HEK293 (cell line): Measurements from ENCODE around the gene CEP295NL.
A peak's percentile ranks its signal among the peaks of the same experiment; 100 is the strongest.

ENCODE experiments used
- CTCF ChIA-PET: fragments of 350-600 bp; formaldehyde crosslinking; extraction: SDS; loops from one replicate; lab custom pipeline; 2021; ENCODE audit warnings: antibody characterized with exemption; lab: Yijun Ruan, JAX
- POLR2A ChIA-PET: fragments of 300-600 bp; formaldehyde crosslinking; extraction: SDS; loops from one replicate; lab custom pipeline; 2020; ENCODE audit warnings: antibody characterized with exemption, inconsistent platforms; lab: Yijun Ruan, JAX
- H3K27ac ChIP-seq: fragments of 200-500 bp; sonication (Bioruptor generic); 2 replicates; pipeline ENCODE4 v1.5.1; 2014; ENCODE audit warnings: low read depth, low read length, control low read depth, inconsistent platforms; ENCODE audit errors: extremely low read depth
- H3K36me3 ChIP-seq, 2 experiments: fragments of 200-500 bp in 1 of 2; sonication (Bioruptor generic) in 1 of 2; 1 replicate in 1 of 2; 2 replicates in 1 of 2; pipeline ENCODE4 v1.5.1; 2014 to 2017; ENCODE audit warnings: inconsistent platforms in 2 of 2, low read length in 2 of 2; ENCODE audit not compliant: control insufficient read depth in 2 of 2, insufficient read depth in 1 of 2
- H3K4me1 ChIP-seq: fragments of 200-500 bp; sonication (Bioruptor generic); 2 replicates; pipeline ENCODE4 v1.5.1; 2014; ENCODE audit warnings: mild to moderate bottlenecking, low read length, inconsistent platforms; ENCODE audit not compliant: control insufficient read depth, insufficient read depth
- H3K4me3 ChIP-seq: 2 replicates; pipeline ENCODE4 v1.5.1; 2011; ENCODE audit warnings: low read depth, mild to moderate bottlenecking, control low read depth, low read length, moderate library complexity
- H3K9me3 ChIP-seq: fragments of 200-500 bp; sonication (Bioruptor generic); 2 replicates; pipeline ENCODE4 v1.5.1; 2014; ENCODE audit warnings: low read depth, low read length, inconsistent platforms; ENCODE audit not compliant: control insufficient read depth, insufficient read depth
- HIC1 ChIP-seq: fragments of 450-650 bp; formaldehyde crosslinking; IDR thresholded peaks from 2 replicates; pipeline ENCODE4 v1.5.1; 2016; ENCODE audit warnings: missing biosample characterization, missing genetic modification characterization
- MEIS1 ChIP-seq: sonication (generic); formaldehyde crosslinking; IDR thresholded peaks from 2 replicates; pipeline ENCODE4 v1.8.1; 2022; ENCODE audit warnings: missing genetic modification reagents, mild to moderate bottlenecking, borderline replicate concordance
- MZF1 ChIP-seq: fragments of 450-650 bp; formaldehyde crosslinking; IDR thresholded peaks from 2 replicates; pipeline ENCODE4 v1.5.1; 2017; ENCODE audit warnings: missing biosample characterization, missing genetic modification characterization, borderline replicate concordance
- PATZ1 ChIP-seq: fragments of 450-650 bp; formaldehyde crosslinking; IDR thresholded peaks from 2 replicates; pipeline ENCODE4 v1.5.1; 2016; ENCODE audit warnings: missing biosample characterization, missing genetic modification characterization
- ZBTB48 ChIP-seq: fragments of 450-650 bp; formaldehyde crosslinking; IDR thresholded peaks from 2 replicates; pipeline ENCODE4 v1.5.1; 2016; ENCODE audit warnings: missing biosample characterization, missing genetic modification characterization
- ZFP3 ChIP-seq: fragments of 450-650 bp; formaldehyde crosslinking; IDR thresholded peaks from 2 replicates; pipeline ENCODE4 v1.5.1; 2016; ENCODE audit warnings: low read depth, missing biosample characterization, missing genetic modification characterization
- ZNF184 ChIP-seq: fragments of 450-650 bp; IDR thresholded peaks from 2 replicates; pipeline ENCODE4 v1.5.1; 2018; ENCODE audit warnings: missing biosample characterization, mild to moderate bottlenecking, missing genetic modification characterization
- ZNF2 ChIP-seq: fragments of 450-650 bp; formaldehyde crosslinking; IDR thresholded peaks from 2 replicates; pipeline ENCODE4 v1.5.1; 2016; ENCODE audit warnings: missing biosample characterization, missing genetic modification characterization
- ZNF221 ChIP-seq: fragments of 450-650 bp; formaldehyde crosslinking; IDR thresholded peaks from 2 replicates; pipeline ENCODE4 v1.5.1; 2017; ENCODE audit warnings: missing biosample characterization, missing genetic modification characterization, borderline replicate concordance
- ZNF311 ChIP-seq: fragments of 450-650 bp; formaldehyde crosslinking; IDR thresholded peaks from 2 replicates; pipeline ENCODE4 v1.5.1; 2017; ENCODE audit warnings: missing biosample characterization, missing genetic modification characterization, borderline replicate concordance
- ZNF341 ChIP-seq: fragments of 450-650 bp; formaldehyde crosslinking; IDR thresholded peaks from 2 replicates; pipeline ENCODE4; 2016; ENCODE audit warnings: low read depth, missing biosample characterization, missing genetic modification characterization
- ZNF350 ChIP-seq: fragments of 450-650 bp; formaldehyde crosslinking; IDR thresholded peaks from 2 replicates; pipeline ENCODE4 v1.5.0; 2017; ENCODE audit warnings: missing biosample characterization, mild to moderate bottlenecking, missing genetic modification characterization
- ZNF510 ChIP-seq: fragments of 450-650 bp; formaldehyde crosslinking; IDR thresholded peaks from 2 replicates; pipeline ENCODE4 v1.5.1; 2018; ENCODE audit warnings: mild to moderate bottlenecking, missing genetic modification characterization, missing biosample characterization; ENCODE audit not compliant: insufficient replicate concordance
- ZNF555 ChIP-seq: fragments of 450-650 bp; formaldehyde crosslinking; conservative IDR thresholded peaks from 2 replicates; pipeline ENCODE4 v1.5.1; 2017; ENCODE audit warnings: missing biosample characterization, mild to moderate bottlenecking, missing genetic modification characterization, inconsistent platforms
- ZNF561 ChIP-seq: fragments of 450-650 bp; IDR thresholded peaks from 2 replicates; pipeline ENCODE4 v1.5.1; 2018; ENCODE audit warnings: missing biosample characterization, missing genetic modification characterization, borderline replicate concordance
- ZNF654 ChIP-seq: fragments of 450-650 bp; formaldehyde crosslinking; IDR thresholded peaks from 2 replicates; pipeline ENCODE4 v1.5.1; 2016; ENCODE audit warnings: low read depth, missing biosample characterization, missing genetic modification characterization
- ZNF701 ChIP-seq: fragments of 450-650 bp; formaldehyde crosslinking; IDR thresholded peaks from 2 replicates; pipeline ENCODE4 v1.5.1; 2016; ENCODE audit warnings: missing biosample characterization, missing genetic modification characterization
- ZNF707 ChIP-seq: fragments of 450-650 bp; formaldehyde crosslinking; IDR thresholded peaks from 2 replicates; pipeline ENCODE4 v1.5.1; 2016; ENCODE audit warnings: missing biosample characterization, missing genetic modification characterization
- ZNF747 ChIP-seq: fragments of 450-650 bp; formaldehyde crosslinking; IDR thresholded peaks from 2 replicates; pipeline ENCODE4 v1.5.1; 2016; ENCODE audit warnings: missing biosample characterization, missing genetic modification characterization

The CEP295NL gene

GRCh38 chr17:78901806-78902205, 1.2 kb downstream of the CEP295NL start:
- Histone ChIP-seq H3K4me3 (no peak overlapping the region), H3K4me1 (no peaks in the 10 kb centered on the region; the same call in 1 of the 2 replicates), H3K9me3 (no peaks in the 10 kb centered on the region), H3K27ac (no peak overlapping the region), H3K36me3 (peaks cover 0 to 4% of the 10 kb centered on the region in 2 experiments; a peak in 1 of 3 replicates)
- ChIA-PET POLR2A (no interaction called here), CTCF (no interaction called here)
- TF ChIP-seq ZNF311 (tag by site-specific recombination) (no peak), PATZ1 (tag by site-specific recombination) (no peak), MZF1 (tag by site-specific recombination) (no peak), MEIS1 (CRISPR knock-in tag) (no peak), ZNF701 (no peak), ZNF747 (no peak), ZNF2 (tag by site-specific recombination) (no peak), ZNF707 (tag by site-specific recombination) (no peak), ZNF341 (tag by site-specific recombination) (no peak), ZFP3 (no peak), ZNF221 (tag by site-specific recombination) (no peak), ZNF184 (tag by site-specific recombination) (no peak), ZNF350 (tag by site-specific recombination) (no peak), ZNF654 (tag by site-specific recombination) (no peak), ZNF555 (tag by site-specific recombination) (no peak)

- H3K27ac ChIP-seq: no peak overlapping the region
- CTCF ChIA-PET: interaction anchor here (0.6 to 1.3 kb wide), 2 partner anchors 52 to 59 kb away, joined by 3 to 5 read pairs; no protein-coding TSS in a partner anchor
- peaks cover 0 to 4% of the 10 kb centered on the region in 2 experiments; a peak in 1 of 3 replicates for H3K36me3 ChIP-seq
- no peak overlapping the region for H3K4me3 ChIP-seq
- TF ChIP-seq HIC1 (0 out of 2 replicates have a peak, but pooled peaks have one; percentile 30), ZNF561 (tag by site-specific recombination) (no peak), ZNF510 (tag by site-specific recombination) (no peak), ZBTB48 (tag by site-specific recombination) (no peak)
- POLR2A ChIA-PET: no interaction called here
- no peaks in the 10 kb centered on the region for H3K9me3 ChIP-seq
- no peaks in the 10 kb centered on the region; the same call in 1 of the 2 replicates for H3K4me1 ChIP-seq
These were observed 2.2 kb downstream of the CEP295NL start for GRCh38 chr17:78900816-78901215.
